WERI-Rb-1 (cell line): ENCODE data around the gene INTS2.
"Not testable (repeated sequence)": the region's sequence is repeated elsewhere in the genome, so short reads cannot be mapped to it uniquely, and the experiment has no call there.

Source experiments
- DNase-seq: peaks from one replicate; pipeline ENCODE4 v3.0.0-alpha.2; 2020
- H3K27ac ChIP-seq: fragments of 250-450 bp; sonication (Bioruptor Pico); 2 replicates; pipeline ENCODE4 v1.5.1; 2020; ENCODE audit warnings: mild to moderate bottlenecking, moderate library complexity
- H3K27me3 ChIP-seq: fragments of 250-450 bp; sonication (Bioruptor Pico); 2 replicates; pipeline ENCODE4 v1.5.1; 2021; ENCODE audit warnings: mild to moderate bottlenecking, low read depth, moderate library complexity; ENCODE audit not compliant: insufficient read depth, severe bottlenecking
- H3K36me3 ChIP-seq: fragments of 250-450 bp; sonication (Bioruptor Pico); 2 replicates; pipeline ENCODE4 v1.5.1; 2020; ENCODE audit warnings: mild to moderate bottlenecking, moderate library complexity
- H3K4me3 ChIP-seq: 2 replicates; pipeline ENCODE4 v1.5.1; 2011; ENCODE audit warnings: low read depth, mild to moderate bottlenecking, control low read depth, low read length
- H3K9me3 ChIP-seq: fragments of 250-450 bp; sonication (Bioruptor Pico); 2 replicates; pipeline ENCODE4 v1.5.1; 2021; ENCODE audit warnings: mild to moderate bottlenecking, moderate library complexity; ENCODE audit not compliant: severe bottlenecking
- TF ChIP-seq, protein P1 (sequence below): IDR thresholded peaks from 2 replicates; pipeline ENCODE4 v1.5.1; 2011; ENCODE audit warnings: low read depth, mild to moderate bottlenecking, control low read depth, inconsistent platforms, low read length

The INTS2 gene

GRCh38 chr17:61827649-61828395 is 100.0 kb downstream of the INTS2 start:
- no peak for DNase-seq
- Histone ChIP-seq H3K27ac (no peak overlapping the region), H3K4me3 (no peak overlapping the region), H3K27me3 (no peaks in the 10 kb centered on the region), H3K9me3 (peaks cover 6% of the 10 kb centered on the region), H3K36me3 (peaks cover 36% of the 10 kb centered on the region)
- TF ChIP-seq, protein P1, sequence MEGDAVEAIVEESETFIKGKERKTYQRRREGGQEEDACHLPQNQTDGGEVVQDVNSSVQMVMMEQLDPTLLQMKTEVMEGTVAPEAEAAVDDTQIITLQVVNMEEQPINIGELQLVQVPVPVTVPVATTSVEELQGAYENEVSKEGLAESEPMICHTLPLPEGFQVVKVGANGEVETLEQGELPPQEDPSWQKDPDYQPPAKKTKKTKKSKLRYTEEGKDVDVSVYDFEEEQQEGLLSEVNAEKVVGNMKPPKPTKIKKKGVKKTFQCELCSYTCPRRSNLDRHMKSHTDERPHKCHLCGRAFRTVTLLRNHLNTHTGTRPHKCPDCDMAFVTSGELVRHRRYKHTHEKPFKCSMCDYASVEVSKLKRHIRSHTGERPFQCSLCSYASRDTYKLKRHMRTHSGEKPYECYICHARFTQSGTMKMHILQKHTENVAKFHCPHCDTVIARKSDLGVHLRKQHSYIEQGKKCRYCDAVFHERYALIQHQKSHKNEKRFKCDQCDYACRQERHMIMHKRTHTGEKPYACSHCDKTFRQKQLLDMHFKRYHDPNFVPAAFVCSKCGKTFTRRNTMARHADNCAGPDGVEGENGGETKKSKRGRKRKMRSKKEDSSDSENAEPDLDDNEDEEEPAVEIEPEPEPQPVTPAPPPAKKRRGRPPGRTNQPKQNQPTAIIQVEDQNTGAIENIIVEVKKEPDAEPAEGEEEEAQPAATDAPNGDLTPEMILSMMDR: no peak

GRCh38 chr17:61826866-61827265 is 100.9 kb downstream of the INTS2 start:
- not testable (repeated sequence) for H3K9me3 ChIP-seq, H3K27me3 ChIP-seq, H3K27ac ChIP-seq, H3K4me3 ChIP-seq, DNase-seq
- peaks cover 43% of the 10 kb centered on the region for H3K36me3 ChIP-seq

DNA sequence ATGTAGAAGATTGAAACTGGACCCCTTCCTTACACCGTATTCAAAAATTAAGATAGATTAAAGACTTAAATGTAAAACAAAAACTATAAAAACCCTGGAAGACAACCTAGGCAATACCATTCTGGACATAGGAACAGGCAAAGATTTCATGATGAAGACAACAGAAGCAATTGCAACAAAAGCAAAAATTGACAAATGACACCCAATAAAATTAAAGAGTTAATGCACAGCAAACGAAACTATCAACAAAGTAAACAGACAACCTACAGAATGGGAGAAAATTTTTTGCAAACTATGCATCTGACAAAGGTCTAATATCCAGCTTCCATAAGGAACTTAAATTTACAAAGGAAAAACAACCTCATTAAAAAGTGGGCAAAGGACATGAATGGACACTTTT is 101.6 kb downstream of the INTS2 start:
- peaks cover 50% of the 10 kb centered on the region for H3K36me3 ChIP-seq
- DNase-seq, H3K27ac ChIP-seq, H3K4me3 ChIP-seq, H3K9me3 ChIP-seq, H3K27me3 ChIP-seq: not testable (repeated sequence)

GRCh38 chr17:61825448-61826137 is 102.2 kb downstream of the INTS2 start:
- peaks cover 49% of the 10 kb centered on the region for H3K36me3 ChIP-seq
- no peaks in the 10 kb centered on the region for H3K27me3 ChIP-seq
- TF ChIP-seq, protein P1: no peak
- H3K27ac ChIP-seq: no peak overlapping the region
- H3K4me3 ChIP-seq: no peak overlapping the region
- no peak for DNase-seq
- H3K9me3 ChIP-seq: peaks cover 6% of the 10 kb centered on the region

DNA sequence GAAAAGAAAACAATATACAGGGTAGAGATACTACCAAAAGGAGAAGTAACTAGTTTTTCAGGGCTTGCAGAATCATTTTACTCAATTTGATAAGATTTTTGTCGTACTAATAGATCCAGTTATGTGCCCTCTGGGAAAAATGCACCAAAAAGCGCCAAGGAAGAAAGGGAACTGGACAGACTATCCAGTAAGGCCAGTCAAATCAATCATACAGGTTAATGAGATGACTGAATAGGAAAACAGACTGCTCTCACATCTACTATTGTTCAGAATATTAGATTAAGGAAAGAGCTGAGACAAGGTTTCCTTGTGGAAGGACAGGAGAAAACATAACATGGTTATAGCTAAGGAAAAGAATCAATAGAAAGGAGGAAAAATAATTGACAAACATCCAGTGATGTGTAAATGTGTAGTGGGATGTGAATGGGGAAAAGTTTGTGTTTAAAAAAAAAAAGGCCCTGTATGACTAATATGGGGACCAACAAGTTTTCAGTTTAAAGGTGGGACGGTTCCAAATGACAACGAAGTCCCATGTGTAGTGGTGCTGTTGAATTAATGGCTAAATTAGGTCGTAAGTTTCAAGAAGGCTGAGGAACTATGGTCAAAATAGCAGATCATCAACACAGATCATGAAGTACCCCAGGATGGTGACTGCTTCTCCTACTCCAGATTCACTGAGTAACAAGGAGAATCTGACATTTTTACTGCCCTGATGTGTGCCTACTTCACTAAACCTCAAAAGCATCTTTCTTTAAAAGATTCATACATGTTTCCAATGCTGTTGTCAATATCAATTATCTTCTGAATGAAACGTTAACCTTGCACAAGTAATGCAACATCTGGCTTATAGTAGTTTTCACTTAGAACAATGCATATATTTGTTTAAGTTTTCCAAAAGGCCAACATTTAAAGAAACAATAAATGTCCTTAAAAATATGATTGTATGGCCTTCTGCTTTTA is 105.2 kb downstream of the INTS2 start:
- H3K9me3 ChIP-seq: no peaks in the 10 kb centered on the region
- H3K4me3 ChIP-seq: no peak overlapping the region
- H3K36me3 ChIP-seq: peaks cover 42% of the 10 kb centered on the region
- H3K27me3 ChIP-seq: no peaks in the 10 kb centered on the region
- H3K27ac ChIP-seq: no peak overlapping the region
- TF ChIP-seq, protein P1: no peak
- no peak for DNase-seq

- H3K9me3 ChIP-seq: no peaks in the 10 kb centered on the region
- H3K4me3 ChIP-seq: no peak overlapping the region
- no peaks in the 10 kb centered on the region for H3K27me3 ChIP-seq
- no peak overlapping the region for H3K27ac ChIP-seq
- TF ChIP-seq, protein P1: no peak
- peaks cover 36% of the 10 kb centered on the region for H3K36me3 ChIP-seq
- DNase-seq: no peak
Observed at GRCh38 chr17:61821655-61822054, 106.1 kb downstream of the INTS2 start.

DNA sequence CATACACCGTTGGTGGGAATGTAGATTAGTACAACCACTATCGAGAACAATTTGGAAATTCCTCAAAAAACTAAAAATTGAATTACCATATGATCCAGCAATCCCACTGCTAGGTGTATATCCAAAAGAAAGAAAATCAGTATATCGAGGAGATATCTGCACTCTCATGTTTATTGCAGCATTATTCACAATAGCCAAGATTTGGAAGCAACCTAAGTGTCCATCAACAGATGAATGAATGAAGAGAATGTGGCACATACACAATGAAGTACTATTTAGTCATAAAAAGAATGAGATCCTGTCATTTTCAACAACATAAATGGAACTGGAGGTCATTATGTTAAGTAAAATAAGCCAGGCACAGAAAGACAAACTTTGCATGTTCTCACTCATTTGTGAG is 108.5 kb downstream of the INTS2 start:
- H3K27me3 ChIP-seq, H3K4me3 ChIP-seq, H3K27ac ChIP-seq, DNase-seq, H3K9me3 ChIP-seq: not testable (repeated sequence)
- H3K36me3 ChIP-seq: peaks cover 45% of the 10 kb centered on the region
